ENCODE results near the gene CRIM1. TPM values are rescaled to one million over a fixed set of nuclear protein-coding genes. Genes with fewer than 3 reads are reported as not detected.

CRIM1 gene
- total RNA-seq, 6 experiments from 2014 or later: 731 to 946 (median 839) TPM

GRCh38 chr2:36515538-36515937 lies 160.0 kb downstream of the CRIM1 start:
- peaks cover 10% of the 10 kb centered on the region for H3K9me3 Mint-ChIP-seq
- peak overlapping the region; percentile 53; the same call in 1 of the 2 replicates for H3K4me3 Mint-ChIP-seq
- peaks cover 91% of the 10 kb centered on the region for H3K36me3 Mint-ChIP-seq (ENCODE audit: low read depth)
- DNase-seq: no peak
- H3K27me3 Mint-ChIP-seq (ENCODE audit: insufficient read depth): peaks cover 52% of the 10 kb centered on the region
- TF ChIP-seq, protein P1, sequence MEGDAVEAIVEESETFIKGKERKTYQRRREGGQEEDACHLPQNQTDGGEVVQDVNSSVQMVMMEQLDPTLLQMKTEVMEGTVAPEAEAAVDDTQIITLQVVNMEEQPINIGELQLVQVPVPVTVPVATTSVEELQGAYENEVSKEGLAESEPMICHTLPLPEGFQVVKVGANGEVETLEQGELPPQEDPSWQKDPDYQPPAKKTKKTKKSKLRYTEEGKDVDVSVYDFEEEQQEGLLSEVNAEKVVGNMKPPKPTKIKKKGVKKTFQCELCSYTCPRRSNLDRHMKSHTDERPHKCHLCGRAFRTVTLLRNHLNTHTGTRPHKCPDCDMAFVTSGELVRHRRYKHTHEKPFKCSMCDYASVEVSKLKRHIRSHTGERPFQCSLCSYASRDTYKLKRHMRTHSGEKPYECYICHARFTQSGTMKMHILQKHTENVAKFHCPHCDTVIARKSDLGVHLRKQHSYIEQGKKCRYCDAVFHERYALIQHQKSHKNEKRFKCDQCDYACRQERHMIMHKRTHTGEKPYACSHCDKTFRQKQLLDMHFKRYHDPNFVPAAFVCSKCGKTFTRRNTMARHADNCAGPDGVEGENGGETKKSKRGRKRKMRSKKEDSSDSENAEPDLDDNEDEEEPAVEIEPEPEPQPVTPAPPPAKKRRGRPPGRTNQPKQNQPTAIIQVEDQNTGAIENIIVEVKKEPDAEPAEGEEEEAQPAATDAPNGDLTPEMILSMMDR (IDR thresholded peaks at IDR 0.05): no peak
- H3K4me1 Mint-ChIP-seq (ENCODE audit: low read depth): peaks cover 90% of the 10 kb centered on the region
- H3K27ac Mint-ChIP-seq: peak overlapping the region; percentile 82

GRCh38 chr2:36516136-36516870 lies 160.7 kb downstream of the CRIM1 start:
- Mint-ChIP-seq H3K9me3 (peaks cover 10% of the 10 kb centered on the region), H3K4me1 (ENCODE audit: low read depth) (peaks cover 90% of the 10 kb centered on the region), H3K27me3 (ENCODE audit: insufficient read depth) (peaks cover 56% of the 10 kb centered on the region), H3K4me3 (peak overlapping the region; percentile 53), H3K36me3 (ENCODE audit: low read depth) (peaks cover 92% of the 10 kb centered on the region), H3K27ac (peak overlapping the region; percentile 82)
- TF ChIP-seq, protein P1 (IDR thresholded peaks at IDR 0.05): no peak
- DNase-seq: peak; percentile 62

DNA sequence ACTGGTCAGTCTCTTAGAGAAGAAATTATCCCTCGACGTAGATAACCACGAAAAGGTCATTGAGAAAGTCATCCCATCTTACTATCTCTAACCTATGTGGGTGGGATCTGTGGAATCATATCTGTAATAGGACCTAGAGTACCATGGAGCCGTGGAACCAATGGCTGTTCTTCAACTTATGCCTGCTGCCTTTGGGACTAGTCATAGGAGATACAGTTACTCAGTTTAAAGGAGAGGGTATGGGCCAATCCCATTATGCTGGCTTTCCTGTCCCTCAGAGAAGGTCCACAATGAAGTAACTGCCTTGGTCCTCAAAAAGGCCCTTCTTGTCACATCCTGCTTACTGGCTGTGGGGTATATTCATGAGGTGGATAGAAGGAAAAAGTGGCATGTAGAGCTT lies 164.9 kb downstream of the CRIM1 start:
- TF ChIP-seq, protein P1 (IDR thresholded peaks at IDR 0.05): no peak
- H3K36me3 Mint-ChIP-seq (ENCODE audit: low read depth): peaks cover 91% of the 10 kb centered on the region

DNA sequence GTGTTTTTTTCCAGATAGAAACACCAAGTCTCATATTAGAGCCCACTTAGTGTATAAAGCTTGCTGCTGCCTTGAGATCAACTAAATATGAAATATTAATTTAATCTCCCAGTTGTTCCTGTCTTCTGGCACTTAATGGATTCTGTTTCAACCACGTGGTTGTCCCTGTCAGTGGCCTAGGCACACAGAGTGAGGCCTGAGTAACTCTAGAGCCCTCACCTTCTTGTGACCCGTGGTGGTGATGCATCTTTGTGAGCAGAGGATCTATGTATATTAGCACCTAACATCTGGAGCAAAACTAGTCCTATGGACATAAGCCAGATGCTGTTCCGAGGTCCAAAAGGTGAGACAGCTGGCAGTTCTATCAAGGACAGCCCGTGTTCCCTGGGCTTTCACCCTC lies 167.6 kb downstream of the CRIM1 start:
- Mint-ChIP-seq H3K27ac (peak overlapping the region; percentile 79), H3K4me3 (peak overlapping the region; percentile 29; the same call in 1 of the 2 replicates), H3K4me1 (ENCODE audit: low read depth) (peaks cover 88% of the 10 kb centered on the region), H3K36me3 (ENCODE audit: low read depth) (peaks cover 92% of the 10 kb centered on the region), H3K27me3 (ENCODE audit: insufficient read depth) (peaks cover 60% of the 10 kb centered on the region), H3K9me3 (peaks cover 10% of the 10 kb centered on the region)
- no peak for DNase-seq
- TF ChIP-seq, protein P1 (IDR thresholded peaks at IDR 0.05): no peak

More for the DNA sequence above, 164.9 kb downstream of the CRIM1 start:
- no peak overlapping the region for H3K4me3 Mint-ChIP-seq
- peaks cover 10% of the 10 kb centered on the region for H3K9me3 Mint-ChIP-seq
- H3K4me1 Mint-ChIP-seq (ENCODE audit: low read depth): peaks cover 86% of the 10 kb centered on the region
- no peak for DNase-seq
- peaks cover 66% of the 10 kb centered on the region for H3K27me3 Mint-ChIP-seq (ENCODE audit: insufficient read depth)
- peak overlapping the region; percentile 79 for H3K27ac Mint-ChIP-seq

- H3K27me3 Mint-ChIP-seq (ENCODE audit: insufficient read depth): peaks cover 64% of the 10 kb centered on the region
- TF ChIP-seq, protein P1 (IDR thresholded peaks at IDR 0.05): no peak
- H3K4me3 Mint-ChIP-seq: peak overlapping the region; percentile 53; the same call in 1 of the 2 replicates
- H3K36me3 Mint-ChIP-seq (ENCODE audit: low read depth): peaks cover 95% of the 10 kb centered on the region
- DNase-seq: no peak
- peak overlapping the region; percentile 79 for H3K27ac Mint-ChIP-seq
- peaks cover 4% of the 10 kb centered on the region; the same call in 1 of the 2 replicates for H3K9me3 Mint-ChIP-seq
- peaks cover 91% of the 10 kb centered on the region for H3K4me1 Mint-ChIP-seq (ENCODE audit: low read depth)
Measured at GRCh38 chr2:36525245-36525644, 169.7 kb downstream of the CRIM1 start.

Data from HFFc6 (cell line).